Keratinocyte (primary cell): ENCODE data around the gene TRIM13. TPM values are rescaled to one million over a fixed set of nuclear protein-coding genes. Genes with fewer than 3 reads are reported as not detected.
"Not testable (repeated sequence)": the region's sequence is repeated elsewhere in the genome, so short reads cannot be mapped to it uniquely, and the experiment has no call there.

Source experiments
- DNase-seq: peaks from one replicate; pipeline ENCODE4 v3.0.0-alpha.2; 2011; ENCODE audit warnings: low read depth, missing footprints, low spot score
- FAIRE-seq: peaks from 2 replicates; lab custom pipeline; 2011; peaks lifted over from hg19 to GRCh38; lab: Jason Lieb, UNC
- H2AFZ ChIP-seq: 2 replicates; pipeline ENCODE4 v1.6.0; 2012; ENCODE audit warnings: low read length, control low read depth, inconsistent platforms; ENCODE audit not compliant: control insufficient read depth
- H3K27ac ChIP-seq: 2 replicates; pipeline ENCODE4 v1.5.1; 2011; ENCODE audit warnings: low read length; ENCODE audit not compliant: control insufficient read depth, insufficient read depth
- H3K27me3 ChIP-seq: 3 replicates; pipeline ENCODE4 v1.6.0; 2011; ENCODE audit warnings: low read length; ENCODE audit not compliant: control insufficient read depth, insufficient read depth; ENCODE audit errors: extremely low read depth
- H3K36me3 ChIP-seq, 2 experiments: 2 replicates in 1 of 2; 3 replicates in 1 of 2; pipeline ENCODE4 v1.5.1; 2011; ENCODE audit warnings: low read length in 2 of 2, mild to moderate bottlenecking in 1 of 2; ENCODE audit not compliant: control insufficient read depth in 2 of 2, insufficient read depth in 2 of 2; ENCODE audit errors: extremely low read depth in 1 of 2
- H3K4me1 ChIP-seq: 3 replicates; pipeline ENCODE4 v1.5.1; 2011; ENCODE audit warnings: low read length; ENCODE audit not compliant: control insufficient read depth, insufficient read depth; ENCODE audit errors: extremely low read depth
- H3K4me2 ChIP-seq: 3 replicates; pipeline ENCODE4 v1.6.0; 2011; ENCODE audit warnings: low read depth, low read length; ENCODE audit not compliant: control insufficient read depth, insufficient read depth; ENCODE audit errors: extremely low read depth
- H3K4me3 ChIP-seq, 3 experiments: fragments of 200-600 bp in 1 of 3; sonication (generic) in 1 of 3; 2 replicates in 2 of 3; 3 replicates in 1 of 3; pipeline ENCODE4 v1.5.1; 2011 to 2016; ENCODE audit warnings: low read length in 3 of 3, mild to moderate bottlenecking in 3 of 3, control low read depth in 2 of 3, inconsistent platforms in 1 of 3, low read depth in 1 of 3, mixed read lengths in 1 of 3, mixed run types in 1 of 3, moderate library complexity in 1 of 3; ENCODE audit not compliant: control insufficient read depth in 2 of 3, insufficient read depth in 2 of 3; ENCODE audit errors: extremely low read depth in 1 of 3
- H3K79me2 ChIP-seq: 2 replicates; pipeline ENCODE4 v1.6.0; 2012; ENCODE audit warnings: low read length; ENCODE audit not compliant: control insufficient read depth, insufficient read depth
- H3K9ac ChIP-seq: 3 replicates; pipeline ENCODE4 v1.6.0; 2011; ENCODE audit warnings: low read length; ENCODE audit not compliant: control insufficient read depth, insufficient read depth; ENCODE audit errors: extremely low read depth
- H3K9me1 ChIP-seq: 3 replicates; pipeline ENCODE4 v1.6.0; 2011; ENCODE audit warnings: low read length; ENCODE audit not compliant: control insufficient read depth, insufficient read depth; ENCODE audit errors: extremely low read depth
- H3K9me3 ChIP-seq: 2 replicates; pipeline ENCODE4 v1.5.1; 2012; ENCODE audit warnings: low read depth, low read length; ENCODE audit not compliant: control insufficient read depth
- H4K20me1 ChIP-seq: 3 replicates; pipeline ENCODE4 v1.6.0; 2011; ENCODE audit warnings: low read length; ENCODE audit not compliant: control insufficient read depth, insufficient read depth; ENCODE audit errors: extremely low read depth
- EZH2 ChIP-seq: IDR thresholded peaks from one replicate; pipeline ENCODE4 v1.6.1; 2012; ENCODE audit warnings: inconsistent platforms, mild to moderate bottlenecking, low read length, moderate library complexity
- dilution Hi-C: fragments of 300-500 bp; cut with MboI; formaldehyde crosslinking; loops from one replicate; pipeline ENCODE4 v1.7.0; 2020; ENCODE audit warnings: low sequenced_read_pairs; ENCODE audit not compliant: extremely low pct_ligation_motif_present
- polyA plus RNA-seq, 5 experiments: library from polyadenylated mRNA; depleted of rRNA in 3 of 5; stranded (reverse) in 3 of 5; stranded (forward) in 1 of 5; unstranded in 1 of 5; fragments of >200 nt; gene quantifications; 1 replicate in 1 of 5; 2 replicates in 3 of 5; 3 replicates in 1 of 5; pipeline versions ENCODE4 v1.2.1 to v1.2.3, GENCODE V29; 2011 to 2012; ENCODE audit warnings: missing spikeins in 2 of 5, low read depth in 1 of 5, low replicate concordance in 1 of 5
- TF ChIP-seq, protein P1 (sequence below), 3 experiments: IDR thresholded peaks in 1 of 3; conservative IDR thresholded peaks in 1 of 3; optimal IDR thresholded peaks in 1 of 3; 2 replicates in 2 of 3; 3 replicates in 1 of 3; pipeline versions ENCODE3 to v1.5.1; 2011; ENCODE audit warnings: low read length in 3 of 3, mild to moderate bottlenecking in 3 of 3, moderate library complexity in 2 of 3, control low read depth in 1 of 3, inconsistent platforms in 1 of 3; ENCODE audit not compliant: insufficient read depth in 2 of 3; ENCODE audit errors: extremely low read depth in 1 of 3

TRIM13 gene
- polyA plus RNA-seq, 1 donor (not counting 4 experiments of a cell fraction or from before 2014, with no cell fraction given): 26.5 TPM

DNA sequence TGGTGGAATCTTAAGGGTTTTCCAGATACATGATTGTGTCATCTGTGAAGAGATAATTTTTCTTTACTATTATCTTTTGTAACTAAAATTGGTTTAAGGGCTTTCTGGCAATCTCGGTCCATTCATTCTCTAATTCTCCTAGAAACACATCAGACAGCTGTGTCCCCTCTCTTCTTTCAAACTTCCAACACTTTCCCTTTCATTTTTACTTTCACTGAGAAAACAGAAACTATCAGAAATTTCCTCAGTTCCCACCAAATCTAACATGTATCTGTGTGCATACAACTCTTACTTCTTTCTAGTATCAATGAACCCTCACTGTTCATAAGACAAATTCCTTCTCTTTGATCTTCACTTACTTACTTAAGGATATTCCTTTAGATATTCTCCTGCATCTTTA lies 58.6 kb downstream of the TRIM13 start:
- Histone ChIP-seq H2AFZ (no peak overlapping the region), H3K36me3 (peaks cover 0 to 7% of the 10 kb centered on the region in 2 experiments), H3K4me2 (no peak overlapping the region), H3K4me1 (no peaks in the 10 kb centered on the region), H3K9me3 (no peaks in the 10 kb centered on the region), H3K4me3 (no peak overlapping the region), H3K79me2 (peaks cover 30% of the 10 kb centered on the region), H3K9ac (no peak overlapping the region), H3K9me1 (no peaks in the 10 kb centered on the region), H4K20me1 (no peaks in the 10 kb centered on the region), H3K27me3 (no peaks in the 10 kb centered on the region), H3K27ac (no peak overlapping the region)
- FAIRE-seq: no peak
- dilution Hi-C loops: no loop called here
- no peak for DNase-seq
- TF ChIP-seq, protein P1, sequence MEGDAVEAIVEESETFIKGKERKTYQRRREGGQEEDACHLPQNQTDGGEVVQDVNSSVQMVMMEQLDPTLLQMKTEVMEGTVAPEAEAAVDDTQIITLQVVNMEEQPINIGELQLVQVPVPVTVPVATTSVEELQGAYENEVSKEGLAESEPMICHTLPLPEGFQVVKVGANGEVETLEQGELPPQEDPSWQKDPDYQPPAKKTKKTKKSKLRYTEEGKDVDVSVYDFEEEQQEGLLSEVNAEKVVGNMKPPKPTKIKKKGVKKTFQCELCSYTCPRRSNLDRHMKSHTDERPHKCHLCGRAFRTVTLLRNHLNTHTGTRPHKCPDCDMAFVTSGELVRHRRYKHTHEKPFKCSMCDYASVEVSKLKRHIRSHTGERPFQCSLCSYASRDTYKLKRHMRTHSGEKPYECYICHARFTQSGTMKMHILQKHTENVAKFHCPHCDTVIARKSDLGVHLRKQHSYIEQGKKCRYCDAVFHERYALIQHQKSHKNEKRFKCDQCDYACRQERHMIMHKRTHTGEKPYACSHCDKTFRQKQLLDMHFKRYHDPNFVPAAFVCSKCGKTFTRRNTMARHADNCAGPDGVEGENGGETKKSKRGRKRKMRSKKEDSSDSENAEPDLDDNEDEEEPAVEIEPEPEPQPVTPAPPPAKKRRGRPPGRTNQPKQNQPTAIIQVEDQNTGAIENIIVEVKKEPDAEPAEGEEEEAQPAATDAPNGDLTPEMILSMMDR (optimal IDR thresholded peaks at IDR 0.05 in 1 of 3, IDR thresholded peaks at IDR 0.05 in 1 of 3, conservative IDR thresholded peaks at IDR 0.05 in 1 of 3; ENCODE audit: extremely low read depth in 1 of 3, insufficient read depth in 2 of 3, low read length in 3 of 3): no peak
- no peak for TF ChIP-seq EZH2

DNA sequence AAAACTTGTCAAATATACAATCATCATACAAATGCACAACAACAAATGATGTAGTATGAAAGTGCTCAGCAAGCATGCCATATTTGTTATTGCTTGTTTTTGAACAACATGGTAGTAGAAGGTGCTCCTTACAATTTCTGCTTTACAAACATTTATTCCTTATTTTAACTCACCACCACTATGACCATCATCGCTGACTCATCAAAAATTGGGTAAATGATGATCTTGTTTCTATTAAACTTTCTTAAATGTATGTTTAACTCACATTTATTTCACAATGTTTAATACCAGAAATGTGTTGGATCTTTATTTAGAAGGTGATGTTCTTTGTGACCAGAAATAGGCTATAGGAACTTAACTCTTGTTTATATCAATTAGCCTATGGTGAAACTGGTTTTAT lies 63.9 kb downstream of the TRIM13 start:
- H4K20me1 ChIP-seq: no peaks in the 10 kb centered on the region
- H3K4me3 ChIP-seq: no peak overlapping the region
- DNase-seq (no peak), FAIRE-seq (no peak)
- dilution Hi-C loops: no loop called here
- H3K9ac ChIP-seq: no peak overlapping the region
- TF ChIP-seq, protein P1 (optimal IDR thresholded peaks at IDR 0.05 in 1 of 3, IDR thresholded peaks at IDR 0.05 in 1 of 3, conservative IDR thresholded peaks at IDR 0.05 in 1 of 3; ENCODE audit: extremely low read depth in 1 of 3, insufficient read depth in 2 of 3, low read length in 3 of 3): no peak
- no peak for TF ChIP-seq EZH2
- no peaks in the 10 kb centered on the region for H3K27me3 ChIP-seq
- no peaks in the 10 kb centered on the region for H3K9me1 ChIP-seq
- peaks cover 0 to 3% of the 10 kb centered on the region in 2 experiments for H3K36me3 ChIP-seq
- no peak overlapping the region for H3K27ac ChIP-seq
- no peaks in the 10 kb centered on the region for H3K9me3 ChIP-seq
- no peak overlapping the region for H2AFZ ChIP-seq
- H3K79me2 ChIP-seq: peaks cover 28% of the 10 kb centered on the region
- no peaks in the 10 kb centered on the region for H3K4me1 ChIP-seq
- no peak overlapping the region for H3K4me2 ChIP-seq

DNA sequence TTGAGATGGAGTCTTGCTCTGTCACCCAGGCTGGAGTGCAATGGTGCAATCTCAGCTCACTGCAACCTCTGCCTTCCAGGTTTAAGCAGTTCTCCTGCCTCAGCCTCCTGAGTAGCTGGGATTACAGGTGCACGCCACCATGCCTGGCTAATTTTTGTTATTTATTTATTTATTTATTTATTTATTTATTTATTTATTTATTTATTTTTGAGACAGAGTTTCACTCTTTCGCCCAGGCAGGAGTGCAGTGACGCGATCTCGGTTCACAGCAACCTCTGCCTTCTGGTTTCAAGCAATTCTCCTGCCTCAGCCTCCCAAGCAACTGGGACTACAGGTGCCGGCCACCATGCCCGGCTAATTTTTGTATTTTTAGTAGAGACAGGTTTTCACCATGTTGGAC lies 65.5 kb downstream of the TRIM13 start:
- H3K9me3 ChIP-seq, H4K20me1 ChIP-seq, H3K4me1 ChIP-seq, H3K36me3 ChIP-seq, DNase-seq, H3K4me3 ChIP-seq, H2AFZ ChIP-seq, H3K9ac ChIP-seq, FAIRE-seq, dilution Hi-C loops, H3K27me3 ChIP-seq, H3K4me2 ChIP-seq, H3K9me1 ChIP-seq, H3K27ac ChIP-seq: not testable (repeated sequence)
- H3K79me2 ChIP-seq: peaks cover 32% of the 10 kb centered on the region
